Liver (tissue), 9 donors: ENCODE measurements around the gene AATF. TPM values are rescaled to one million over a fixed set of nuclear protein-coding genes. Genes with fewer than 3 reads are reported as not detected.

ENCODE experiments used
- DNase-seq: peaks from one replicate; pipeline ENCODE4 v3.0.0-alpha.2; 2017; ENCODE audit warnings: low spot score
- H3K27ac ChIP-seq, 2 donors: one replicate each; pipeline ENCODE4 v1.7.0; 2013; ENCODE audit warnings: inconsistent platforms in 2 of 2, low read length in 2 of 2, control low read depth in 1 of 2, low read depth in 1 of 2, mild to moderate bottlenecking in 1 of 2
- H3K27me3 ChIP-seq, 4 donors: one replicate each; pipeline versions ENCODE4 v1.6.1 to v1.7.0; 2013; ENCODE audit warnings: low read length in 3 of 4, inconsistent platforms in 1 of 4, mild to moderate bottlenecking in 1 of 4, moderate library complexity in 1 of 4; ENCODE audit not compliant: control insufficient read depth in 4 of 4, insufficient read depth in 4 of 4
- H3K36me3 ChIP-seq, 4 donors: one replicate each; pipeline versions ENCODE4 v1.6.1 to v1.7.0; 2013; ENCODE audit warnings: low read length in 3 of 4, mild to moderate bottlenecking in 3 of 4, low read depth in 1 of 4, moderate library complexity in 1 of 4; ENCODE audit not compliant: control insufficient read depth in 4 of 4, insufficient read depth in 3 of 4
- H3K4me1 ChIP-seq, 4 donors: one replicate each; pipeline versions ENCODE4 v1.6.1 to v1.7.0; 2013; ENCODE audit warnings: low read length in 3 of 4, mild to moderate bottlenecking in 3 of 4, moderate library complexity in 1 of 4; ENCODE audit not compliant: control insufficient read depth in 4 of 4, insufficient read depth in 4 of 4
- H3K4me3 ChIP-seq, 3 donors: one replicate each; pipeline versions ENCODE4 v1.6.1 to v1.7.0; 2013; ENCODE audit warnings: low read length in 3 of 3, control low read depth in 1 of 3, low read depth in 1 of 3, mild to moderate bottlenecking in 1 of 3
- H3K9ac ChIP-seq, 2 donors: one replicate each; pipeline ENCODE4 v1.7.0; 2013; ENCODE audit warnings: low read length in 2 of 2, mild to moderate bottlenecking in 2 of 2, moderate library complexity in 2 of 2, control low read depth in 1 of 2, low read depth in 1 of 2
- H3K9me3 ChIP-seq, 4 donors: one replicate each; pipeline versions ENCODE4 v1.6.1 to v1.7.0; 2013; ENCODE audit warnings: low read length in 3 of 4; ENCODE audit not compliant: control insufficient read depth in 4 of 4
- CTCF ChIP-seq: fragments of 150-350 bp; IDR thresholded peaks from 2 replicates; pipeline ENCODE4 v1.5.1; 2017; ENCODE audit warnings: improper control_type of control experiment, low read depth, low read length; ENCODE audit not compliant: missing input control
- GABPA ChIP-seq, 2 donors: IDR thresholded peaks in 1 of 2; conservative IDR thresholded peaks in 1 of 2; 2 replicates each; pipeline ENCODE4 v1.6.1; 2016; ENCODE audit warnings: antibody characterized with exemption in 2 of 2, mild to moderate bottlenecking in 1 of 2, moderate library complexity in 1 of 2
- HNF4G ChIP-seq: IDR thresholded peaks from 2 replicates; pipeline ENCODE4 v1.6.1; 2016; ENCODE audit warnings: antibody characterized with exemption
- JUND ChIP-seq, 2 donors: IDR thresholded peaks; 2 replicates each; pipeline ENCODE4 v1.6.1; 2016; ENCODE audit warnings: antibody characterized with exemption in 2 of 2
- NR2F2 ChIP-seq: IDR thresholded peaks from 2 replicates; pipeline ENCODE4 v1.6.1; 2016; ENCODE audit warnings: antibody characterized with exemption
- RXRA ChIP-seq, 2 donors: IDR thresholded peaks; 2 replicates each; pipeline ENCODE4 v1.6.1; 2017 to 2018; ENCODE audit warnings: antibody characterized with exemption in 2 of 2, mild to moderate bottlenecking in 1 of 2
- TAF1 ChIP-seq: conservative IDR thresholded peaks from 2 replicates; pipeline ENCODE4 v1.6.1; 2016; ENCODE audit warnings: antibody characterized with exemption, mild to moderate bottlenecking
- YY1 ChIP-seq: IDR thresholded peaks from 2 replicates; pipeline ENCODE4 v1.6.1; 2016; ENCODE audit warnings: antibody characterized with exemption, mild to moderate bottlenecking
- WGBS: extraction: QIAGEN DNeasy Blood & Tissue Kit; methylation state at CpG from one replicate; pipeline ENCODE4 v1.1.7; 2013; 5-methylcytosine and 5-hydroxymethylcytosine counted together
- polyA plus RNA-seq, 2 donors: library from polyadenylated mRNA; stranded (reverse) in 1 of 2; unstranded in 1 of 2; fragments of 200-250 nt in 1 of 2; fragments of >200 nt in 1 of 2; fragmentation: Nextera tagmentation in 1 of 2; extraction: Ambion mirVana in 1 of 2; gene quantifications; one replicate each; pipeline versions ENCODE4 v1.2.1 to v1.2.3, GENCODE V29; 2013 to 2015
- total RNA-seq, 2 donors: library from RNA; depleted of rRNA; stranded (reverse); fragments of >200 nt; gene quantifications; one replicate each; pipeline ENCODE4 v1.2.3, GENCODE V29; 2014
- TF ChIP-seq, protein P1 (sequence below): IDR thresholded peaks from 2 replicates; pipeline ENCODE4 v1.6.1; 2016; ENCODE audit warnings: antibody characterized with exemption, mild to moderate bottlenecking
- donor health status: healthy.
- donor health status: healthy.
- donor health status: healthy.
- donor health status: healthy.
- donor health status: healthy.

Gene AATF
- total and polyA plus RNA-seq, 4 donors = 10.8 to 16.9 (median 13.4) TPM

DNA sequence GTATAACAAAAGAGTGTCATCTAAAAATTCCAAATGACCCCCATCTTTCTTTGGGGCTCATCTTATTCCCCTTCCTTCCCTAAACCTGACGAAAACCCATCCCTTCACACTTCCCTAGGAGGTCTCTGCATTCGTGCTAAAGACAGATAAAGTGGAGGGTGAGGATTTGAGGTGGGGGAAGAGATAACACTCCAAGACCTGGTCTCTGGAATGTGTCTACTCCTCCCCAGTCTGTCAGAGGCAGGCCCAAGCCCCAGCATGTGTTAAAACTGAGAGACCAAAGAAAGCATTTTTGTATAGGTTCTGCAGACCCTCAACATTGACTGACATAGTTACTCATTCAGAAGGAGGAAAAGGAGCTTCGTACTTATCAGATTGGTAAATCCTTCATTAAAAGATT is 22.5 kb upstream of the AATF start:
- Histone ChIP-seq H3K27ac (no peak overlapping the region), H3K4me1 (no peaks in the 10 kb centered on the region), H3K4me3 (no peak overlapping the region), H3K9ac (no peak overlapping the region), H3K36me3 (no peaks in the 10 kb centered on the region), H3K27me3 (peaks cover 0 to 18% (median 3%) of the 10 kb centered on the region in 4 donors), H3K9me3 (no peaks in the 10 kb centered on the region)
- TF ChIP-seq TAF1 (no peak), CTCF (no peak), NR2F2 (no peak), HNF4G (no peak), GABPA (IDR thresholded peaks at IDR 0.05 in 1 of 2, conservative IDR thresholded peaks at IDR 0.05 in 1 of 2) (no peak), YY1 (no peak), RXRA (IDR thresholded peaks at IDR 0.05) (no peak)
- TF ChIP-seq, protein P1, sequence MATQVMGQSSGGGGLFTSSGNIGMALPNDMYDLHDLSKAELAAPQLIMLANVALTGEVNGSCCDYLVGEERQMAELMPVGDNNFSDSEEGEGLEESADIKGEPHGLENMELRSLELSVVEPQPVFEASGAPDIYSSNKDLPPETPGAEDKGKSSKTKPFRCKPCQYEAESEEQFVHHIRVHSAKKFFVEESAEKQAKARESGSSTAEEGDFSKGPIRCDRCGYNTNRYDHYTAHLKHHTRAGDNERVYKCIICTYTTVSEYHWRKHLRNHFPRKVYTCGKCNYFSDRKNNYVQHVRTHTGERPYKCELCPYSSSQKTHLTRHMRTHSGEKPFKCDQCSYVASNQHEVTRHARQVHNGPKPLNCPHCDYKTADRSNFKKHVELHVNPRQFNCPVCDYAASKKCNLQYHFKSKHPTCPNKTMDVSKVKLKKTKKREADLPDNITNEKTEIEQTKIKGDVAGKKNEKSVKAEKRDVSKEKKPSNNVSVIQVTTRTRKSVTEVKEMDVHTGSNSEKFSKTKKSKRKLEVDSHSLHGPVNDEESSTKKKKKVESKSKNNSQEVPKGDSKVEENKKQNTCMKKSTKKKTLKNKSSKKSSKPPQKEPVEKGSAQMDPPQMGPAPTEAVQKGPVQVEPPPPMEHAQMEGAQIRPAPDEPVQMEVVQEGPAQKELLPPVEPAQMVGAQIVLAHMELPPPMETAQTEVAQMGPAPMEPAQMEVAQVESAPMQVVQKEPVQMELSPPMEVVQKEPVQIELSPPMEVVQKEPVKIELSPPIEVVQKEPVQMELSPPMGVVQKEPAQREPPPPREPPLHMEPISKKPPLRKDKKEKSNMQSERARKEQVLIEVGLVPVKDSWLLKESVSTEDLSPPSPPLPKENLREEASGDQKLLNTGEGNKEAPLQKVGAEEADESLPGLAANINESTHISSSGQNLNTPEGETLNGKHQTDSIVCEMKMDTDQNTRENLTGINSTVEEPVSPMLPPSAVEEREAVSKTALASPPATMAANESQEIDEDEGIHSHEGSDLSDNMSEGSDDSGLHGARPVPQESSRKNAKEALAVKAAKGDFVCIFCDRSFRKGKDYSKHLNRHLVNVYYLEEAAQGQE = no peak
- no peak for DNase-seq
- 85% methylated on average over 3 of the region's 3 CpGs for WGBS

DNA sequence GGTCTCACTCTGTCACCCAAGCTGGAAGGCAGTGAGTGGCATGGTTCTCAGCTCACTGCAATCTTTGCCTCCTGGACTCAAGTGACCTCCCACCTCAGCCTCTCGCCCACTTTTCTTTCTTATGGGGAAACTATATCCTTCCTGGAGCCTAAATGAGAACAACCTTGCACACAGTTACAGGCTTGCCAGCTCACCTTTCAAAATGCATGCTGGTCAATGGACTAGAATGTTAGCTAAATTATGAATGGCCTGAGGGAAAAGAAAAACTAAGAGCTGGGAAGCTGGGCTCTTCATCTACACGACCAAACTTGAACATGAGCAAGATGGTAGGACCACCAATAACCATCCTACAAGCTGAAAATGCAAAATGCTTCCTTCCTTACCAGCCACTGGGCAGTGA is 22.1 kb upstream of the AATF start:
- DNase-seq = no peak
- Histone ChIP-seq H3K9ac (no peak overlapping the region), H3K9me3 (no peaks in the 10 kb centered on the region), H3K27me3 (peaks cover 0 to 23% (median 6%) of the 10 kb centered on the region in 4 donors), H3K4me1 (peaks cover 0 to 2% (median under 1%) of the 10 kb centered on the region in 4 donors), H3K4me3 (no peak overlapping the region), H3K27ac (no peak overlapping the region), H3K36me3 (no peaks in the 10 kb centered on the region)
- TF ChIP-seq RXRA (IDR thresholded peaks at IDR 0.05) (no peak), YY1 (no peak), NR2F2 (no peak)
- WGBS = 76% methylated on average over 2 of the region's 2 CpGs

- no peak for DNase-seq
- TF ChIP-seq TAF1 (no peak), NR2F2 (no peak), YY1 (no peak), JUND (IDR thresholded peaks at IDR 0.05) (no peak), HNF4G (no peak)
- Histone ChIP-seq H3K36me3 (no peaks in the 10 kb centered on the region), H3K27me3 (peaks cover 3 to 38% (median 18%) of the 10 kb centered on the region in 4 donors), H3K4me1 (peaks cover 5 to 17% (median 7%) of the 10 kb centered on the region in 4 donors), H3K27ac (no peak overlapping the region), H3K4me3 (no peak overlapping the region), H3K9me3 (no peaks in the 10 kb centered on the region), H3K9ac (no peak overlapping the region)
- WGBS = 43% methylated on average over 13 of the region's 13 CpGs
These were observed 20.0 kb upstream of the AATF start for GRCh38 chr17:36928471-36929345.
